Measurements from ENCODE around the gene PCAT6. TPM values are rescaled to one million over a fixed set of nuclear protein-coding genes. Genes with fewer than 3 reads are reported as not detected.

PCAT6 gene
- total RNA-seq, 6 donors from 2014 or later = 0.86 to 3.8 (median 1.6) TPM; not detected in 2

DNA sequence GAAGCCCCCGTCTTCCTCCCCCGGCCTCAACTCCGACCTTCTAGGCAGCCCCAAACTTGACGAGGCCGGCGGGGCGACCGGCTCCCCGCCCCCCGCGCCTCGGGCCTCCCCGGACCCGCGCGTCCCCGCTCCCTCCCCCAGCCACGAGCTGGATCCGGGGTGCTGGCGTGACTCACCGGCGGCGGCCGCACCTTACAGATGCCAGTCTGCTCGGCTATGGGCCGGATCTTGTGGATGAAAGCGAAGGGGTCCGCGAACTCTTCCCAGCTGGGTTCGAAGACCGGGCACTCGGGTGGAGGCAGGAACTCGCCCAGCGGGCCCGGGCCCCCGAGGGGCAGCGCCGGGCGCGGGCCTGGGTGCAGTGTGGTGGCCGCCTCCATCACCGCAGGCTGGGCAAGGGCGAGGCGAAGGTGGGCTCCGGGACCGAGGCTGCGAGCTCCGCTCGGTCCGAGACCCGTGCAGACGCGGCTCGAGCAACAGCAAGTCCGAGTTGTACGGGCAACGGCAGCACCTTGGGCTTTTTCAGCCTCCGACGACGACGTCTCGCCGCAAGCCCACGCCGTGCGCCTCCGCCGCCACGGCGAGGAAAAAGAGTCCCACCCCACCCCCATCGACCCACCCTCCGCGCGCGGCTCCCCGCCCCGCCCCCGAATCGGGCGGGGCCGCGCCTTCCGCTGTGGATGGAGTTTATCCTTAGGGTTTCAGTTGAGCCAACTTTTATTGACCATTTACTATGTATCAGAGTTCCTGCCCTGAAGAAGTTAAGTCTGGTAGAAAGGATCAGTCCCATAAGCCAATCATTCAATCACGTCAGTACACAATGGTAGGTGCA, 2.6 kb upstream of the PCAT6 start, which contains the start of gene KDM5B:
KDM5B (minus strand) TSS at position 496 of the 832 bp plus-strand sequence; CDS start at position 380, 116 bp downstream.
- ATAC-seq (ENCODE audit: low FRiP score in 2 of 2) (peak; percentile 8 to 57), DNase-seq (peak; percentile 74 to 94)
- peaks cover 23 to 46% (median 38%) of the 10 kb centered on the region in 4 donors for H3K4me1 ChIP-seq
- TF ChIP-seq, protein P1, sequence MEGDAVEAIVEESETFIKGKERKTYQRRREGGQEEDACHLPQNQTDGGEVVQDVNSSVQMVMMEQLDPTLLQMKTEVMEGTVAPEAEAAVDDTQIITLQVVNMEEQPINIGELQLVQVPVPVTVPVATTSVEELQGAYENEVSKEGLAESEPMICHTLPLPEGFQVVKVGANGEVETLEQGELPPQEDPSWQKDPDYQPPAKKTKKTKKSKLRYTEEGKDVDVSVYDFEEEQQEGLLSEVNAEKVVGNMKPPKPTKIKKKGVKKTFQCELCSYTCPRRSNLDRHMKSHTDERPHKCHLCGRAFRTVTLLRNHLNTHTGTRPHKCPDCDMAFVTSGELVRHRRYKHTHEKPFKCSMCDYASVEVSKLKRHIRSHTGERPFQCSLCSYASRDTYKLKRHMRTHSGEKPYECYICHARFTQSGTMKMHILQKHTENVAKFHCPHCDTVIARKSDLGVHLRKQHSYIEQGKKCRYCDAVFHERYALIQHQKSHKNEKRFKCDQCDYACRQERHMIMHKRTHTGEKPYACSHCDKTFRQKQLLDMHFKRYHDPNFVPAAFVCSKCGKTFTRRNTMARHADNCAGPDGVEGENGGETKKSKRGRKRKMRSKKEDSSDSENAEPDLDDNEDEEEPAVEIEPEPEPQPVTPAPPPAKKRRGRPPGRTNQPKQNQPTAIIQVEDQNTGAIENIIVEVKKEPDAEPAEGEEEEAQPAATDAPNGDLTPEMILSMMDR (IDR thresholded peaks at IDR 0.05) = no peak
- TF ChIP-seq POLR2A (IDR thresholded peaks at IDR 0.05) (peak in 3 of 4 donors; percentile 67 to 91 (median 79)), EP300 (IDR thresholded peaks at IDR 0.05) (peak in 1 of 4 donors; percentile 9), POLR2AphosphoS5 (IDR thresholded peaks at IDR 0.05) (peak; percentile 76 to 96)
- no peaks in the 10 kb centered on the region for H3K27me3 ChIP-seq
- H3K36me3 ChIP-seq = no peaks in the 10 kb centered on the region
- H3K27ac ChIP-seq = peak within 1 kb of the TSS; percentile 81 to 94 (median 92)
- H3K4me3 ChIP-seq = peak within 1 kb of the TSS; percentile 50 to 99 (median 78)
- H3K9me3 ChIP-seq = no peaks in the 10 kb centered on the region
- WGBS, 2 donors = 0 to 4% methylated on average over 1 to 62 of the region's 84 CpGs

DNA sequence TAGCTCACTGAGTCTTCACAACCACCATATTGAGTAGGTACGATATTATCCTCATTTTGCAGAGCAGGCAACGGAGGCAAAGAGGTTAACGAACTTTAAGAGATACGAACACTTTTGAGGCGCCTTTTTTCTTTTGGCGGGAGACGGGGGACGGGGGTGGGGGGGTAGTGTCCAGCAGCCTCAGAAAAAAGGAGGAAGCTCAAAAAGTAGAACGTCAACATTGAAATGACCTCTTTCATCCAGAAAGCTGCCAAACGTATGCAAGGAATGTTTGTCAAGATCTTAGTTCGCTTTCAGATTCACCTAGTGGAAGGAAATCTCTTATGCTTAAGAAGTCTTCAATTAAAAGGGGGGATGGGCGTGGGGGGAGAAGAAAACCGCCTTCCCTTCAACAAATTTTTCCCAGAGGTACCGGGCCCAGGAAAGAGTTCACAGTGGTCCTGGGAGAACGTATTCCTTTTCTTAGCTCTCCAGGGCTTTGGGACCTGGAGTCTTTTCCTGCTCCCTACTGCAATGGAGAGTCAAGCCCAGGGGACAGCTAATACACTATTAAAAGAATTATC, 1.1 kb upstream of the PCAT6 start:
- WGBS, 2 donors = 68 to 70% methylated on average over 15 of the region's 15 CpGs
- TF ChIP-seq, protein P1 (IDR thresholded peaks at IDR 0.05) = no peak
- TF ChIP-seq EP300 (IDR thresholded peaks at IDR 0.05) (no peak), POLR2AphosphoS5 (IDR thresholded peaks at IDR 0.05) (no peak), POLR2A (IDR thresholded peaks at IDR 0.05) (no peak)
- no peak for ATAC-seq (ENCODE audit: low FRiP score in 2 of 2)
- Histone ChIP-seq H3K27me3 (no peaks in the 10 kb centered on the region), H3K9me3 (no peaks in the 10 kb centered on the region), H3K27ac (peak overlapping the region; percentile 80 to 92 (median 88)), H3K36me3 (no peaks in the 10 kb centered on the region), H3K4me1 (peaks cover 18 to 42% (median 28%) of the 10 kb centered on the region in 4 donors), H3K4me3 (peak overlapping the region in 2 of 4 donors; percentile 89 to 94)
- no peak for DNase-seq

DNA sequence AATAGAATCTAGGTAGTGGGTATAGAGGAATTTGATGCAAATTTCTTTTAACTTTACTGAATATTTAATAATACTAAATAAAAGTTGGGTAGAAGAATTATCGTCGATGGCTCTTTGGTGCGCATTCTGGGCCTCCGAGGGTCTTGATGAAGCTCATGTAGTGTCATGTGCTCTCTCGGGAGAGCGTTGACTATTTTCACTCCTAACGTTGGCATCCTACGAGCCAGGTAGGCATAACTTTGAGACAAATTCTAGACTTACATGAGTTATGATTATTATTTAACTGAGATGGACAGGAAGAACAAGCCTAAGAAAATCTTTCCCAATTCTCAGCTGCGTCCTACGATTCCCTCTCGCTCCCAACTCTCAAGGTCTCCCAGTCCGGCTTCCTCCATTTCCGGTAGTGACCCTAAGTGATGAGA, 550 bp upstream of the PCAT6 start:
- Histone ChIP-seq H3K4me1 (peaks cover 18 to 42% (median 26%) of the 10 kb centered on the region in 4 donors), H3K27me3 (no peaks in the 10 kb centered on the region), H3K4me3 (peak overlapping the region; percentile 79 to 94 (median 86)), H3K9me3 (no peaks in the 10 kb centered on the region), H3K36me3 (no peaks in the 10 kb centered on the region), H3K27ac (peak overlapping the region; percentile 80 to 92 (median 88))
- 9 to 11% methylated on average over 11 to 13 of the region's 13 CpGs for WGBS, 2 donors
- ATAC-seq (ENCODE audit: low FRiP score in 2 of 2) (no peak), DNase-seq (no peak)
- TF ChIP-seq POLR2A (IDR thresholded peaks at IDR 0.05) (no peak), POLR2AphosphoS5 (IDR thresholded peaks at IDR 0.05) (no peak), EP300 (IDR thresholded peaks at IDR 0.05) (no peak)
- TF ChIP-seq, protein P1 (IDR thresholded peaks at IDR 0.05) = no peak

DNA sequence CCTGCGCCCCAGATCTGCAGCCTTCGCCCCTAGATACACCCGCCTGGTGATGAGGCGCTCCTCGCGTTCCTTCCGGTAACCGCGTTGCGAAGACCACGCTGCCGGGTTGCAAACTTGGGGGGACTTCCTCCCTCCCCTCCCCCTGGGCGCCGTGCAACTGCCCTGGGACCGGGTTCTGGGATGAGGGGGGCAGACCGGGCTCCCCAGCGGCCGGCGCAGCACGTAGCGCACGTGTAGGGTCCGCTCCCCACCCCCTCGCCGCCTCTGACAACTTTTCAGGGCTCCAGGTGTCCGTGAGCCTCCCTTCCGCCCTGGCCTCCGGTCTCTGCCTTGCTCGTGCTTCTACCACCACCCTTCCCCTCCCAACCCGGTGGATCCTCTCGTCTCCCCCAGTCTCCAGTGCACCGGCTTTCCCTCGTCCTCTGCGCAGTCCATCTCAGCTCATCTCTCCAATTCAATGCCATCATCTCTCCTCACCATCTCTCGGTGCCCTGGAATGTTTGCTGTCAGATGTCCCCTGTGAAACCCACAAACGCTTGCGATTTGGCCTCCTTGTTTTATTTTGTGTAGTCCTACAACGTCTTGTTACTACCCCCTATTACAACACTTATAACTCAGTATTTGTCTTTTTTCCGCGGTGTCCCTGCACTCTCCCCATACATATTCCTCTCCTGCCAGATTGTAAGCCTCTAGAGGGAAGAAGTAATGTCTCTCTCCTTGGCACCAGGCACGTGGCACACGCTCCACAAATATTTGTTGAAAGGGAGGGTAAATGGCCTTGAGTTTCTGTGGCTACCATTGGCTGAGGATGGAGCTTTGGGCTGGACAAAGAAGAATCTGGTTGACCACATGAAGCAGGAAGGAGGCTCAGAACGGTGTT, 782 bp downstream of the PCAT6 start:
- peak; percentile 1 to 19 for ATAC-seq (ENCODE audit: low FRiP score in 2 of 2)

More for the DNA sequence above, 782 bp downstream of the PCAT6 start:
- DNase-seq = peak; percentile 27 to 85
- no peaks in the 10 kb centered on the region for H3K36me3 ChIP-seq
- 10 to 25% methylated on average over 18 to 43 of the region's 43 CpGs for WGBS, 2 donors
- H3K4me1 ChIP-seq = peaks cover 6 to 29% (median 19%) of the 10 kb centered on the region in 4 donors
- TF ChIP-seq EP300 (IDR thresholded peaks at IDR 0.05) (no peak), POLR2A (IDR thresholded peaks at IDR 0.05) (no peak), POLR2AphosphoS5 (IDR thresholded peaks at IDR 0.05) (no peak)
- TF ChIP-seq, protein P1 (IDR thresholded peaks at IDR 0.05) = no peak
- H3K27me3 ChIP-seq = no peaks in the 10 kb centered on the region
- H3K27ac ChIP-seq = peak overlapping the region; percentile 80 to 92 (median 88)
- H3K4me3 ChIP-seq = peak overlapping the region; percentile 79 to 94 (median 86)
- H3K9me3 ChIP-seq = no peaks in the 10 kb centered on the region
